HG03064 (cell line): ENCODE data around the gene WFDC6.
"Not testable (repeated sequence)": the region's sequence is repeated elsewhere in the genome, so short reads cannot be mapped to it uniquely, and the experiment has no call there.

Source experiments
- ATAC-seq: cut with Tn5 transposase; IDR thresholded peaks from one replicate; pipeline ENCODE4 v1.9.1; 2021; ENCODE audit warnings: low read depth; ENCODE audit not compliant: unreplicated experiment

The WFDC6 gene

GRCh38 chr20:45539382-45539781 lies at the start of gene WFDC6:
WFDC6 (minus strand) TSS chr20:45539482; CDS start chr20:45539407, 75 bp downstream.
- no peak for ATAC-seq

GRCh38 chr20:45588800-45589199 lies 49.5 kb upstream of the WFDC6 start:
- ATAC-seq: no peak

GRCh38 chr20:45585986-45586385 lies 46.7 kb upstream of the WFDC6 start:
- not testable (repeated sequence) for ATAC-seq

- ATAC-seq: not testable (repeated sequence)
Measured at GRCh38 chr20:45584294-45584693, 45.0 kb upstream of the WFDC6 start.

GRCh38 chr20:45583502-45583901 lies 44.2 kb upstream of the WFDC6 start:
- no peak for ATAC-seq

GRCh38 chr20:45581702-45582101 lies 42.4 kb upstream of the WFDC6 start:
- no peak for ATAC-seq

GRCh38 chr20:45579184-45579583 lies 39.9 kb upstream of the WFDC6 start, which contains the start of gene WFDC8:
WFDC8 (minus strand) TSS chr20:45579284; CDS start chr20:45579247, 37 bp downstream.
- ATAC-seq: no peak

GRCh38 chr20:45578231-45578630 lies 38.9 kb upstream of the WFDC6 start:
- no peak for ATAC-seq

- no peak for ATAC-seq
Measured at GRCh38 chr20:45576995-45577394, 37.7 kb upstream of the WFDC6 start.

- no peak for ATAC-seq
Measured at GRCh38 chr20:45575931-45576330, 36.6 kb upstream of the WFDC6 start.

GRCh38 chr20:45569650-45570049 lies 30.4 kb upstream of the WFDC6 start:
- ATAC-seq: not testable (repeated sequence)

GRCh38 chr20:45564760-45565276 lies 25.5 kb upstream of the WFDC6 start:
- no peak for ATAC-seq

- no peak for ATAC-seq
Measured at GRCh38 chr20:45555198-45555597, 15.9 kb upstream of the WFDC6 start.

- no peak for ATAC-seq
Measured at GRCh38 chr20:45552456-45552855, 13.2 kb upstream of the WFDC6 start.

GRCh38 chr20:45550765-45551164 lies 11.5 kb upstream of the WFDC6 start:
- ATAC-seq: no peak

GRCh38 chr20:45548410-45548809 lies 9.1 kb upstream of the WFDC6 start:
- ATAC-seq: no peak

GRCh38 chr20:45547206-45547770 lies 8.0 kb upstream of the WFDC6 start, which contains the start of gene EPPIN:
EPPIN (minus strand) TSS chr20:45547401; CDS start chr20:45547357, 44 bp downstream.
- ATAC-seq: no peak

- no peak for ATAC-seq
Measured at GRCh38 chr20:45545754-45546453, 6.6 kb upstream of the WFDC6 start.

- ATAC-seq: no peak
Measured at GRCh38 chr20:45545351-45545750, 6.1 kb upstream of the WFDC6 start.

GRCh38 chr20:45538209-45538799 lies 978 bp downstream of the WFDC6 start:
- ATAC-seq: no peak

- no peak for ATAC-seq
Measured at GRCh38 chr20:45527294-45527693, 12.0 kb downstream of the WFDC6 start.
